Activated CD4-positive, alpha-beta T cell treated with anti-CD3 and anti-CD28 coated beads, Interleukin-2, amount 10 ng/mL, durations not matched to agents 7 days and 5 days (primary cell): ENCODE data around the gene PHLDB2. TPM values are rescaled to one million over a fixed set of nuclear protein-coding genes. Genes with fewer than 3 reads are reported as not detected.

Experiments
- CTCF ChIA-PET: fragments of 350-600 bp; sonication (Branson Sonifier 250); formaldehyde crosslinking; loops from one replicate; lab custom pipeline; 2021; ENCODE audit warnings: antibody characterized with exemption; lab: Charles Lee
- POLR2A ChIA-PET: fragments of 350-600 bp; sonication (Branson Sonifier 250); formaldehyde crosslinking; loops from one replicate; lab custom pipeline; 2021; ENCODE audit warnings: antibody characterized with exemption; lab: Charles Lee
- DNase-seq: peaks from one replicate; pipeline ENCODE4 v3.0.0-alpha.2; 2020
- H3K27ac Mint-ChIP-seq: one replicate; pipeline ENCODE4 v1.8.0; 2021; ENCODE audit warnings: mild to moderate bottlenecking, moderate library complexity, mixed read lengths
- H3K27me3 Mint-ChIP-seq: one replicate; pipeline ENCODE4 v1.8.0; 2021; ENCODE audit warnings: mixed read lengths
- H3K36me3 Mint-ChIP-seq: one replicate; pipeline ENCODE4 v1.8.0; 2021; ENCODE audit warnings: low read depth, mixed read lengths
- H3K4me1 Mint-ChIP-seq: one replicate; pipeline ENCODE4 v1.8.0; 2021; ENCODE audit warnings: mixed read lengths
- H3K4me3 Mint-ChIP-seq: one replicate; pipeline ENCODE4 v1.8.0; 2021; ENCODE audit warnings: mild to moderate bottlenecking, moderate library complexity, mixed read lengths
- H3K9me3 Mint-ChIP-seq: one replicate; pipeline ENCODE4 v1.8.0; 2021; ENCODE audit warnings: mixed read lengths
- total RNA-seq, 2 experiments: library from RNA; stranded (reverse); gene quantifications; one replicate each; pipeline ENCODE4 v1.2.3, GENCODE V29; 2021

The PHLDB2 gene
- total RNA-seq, 2 experiments from 2014 or later = 1.9 to 2.7 TPM

DNA sequence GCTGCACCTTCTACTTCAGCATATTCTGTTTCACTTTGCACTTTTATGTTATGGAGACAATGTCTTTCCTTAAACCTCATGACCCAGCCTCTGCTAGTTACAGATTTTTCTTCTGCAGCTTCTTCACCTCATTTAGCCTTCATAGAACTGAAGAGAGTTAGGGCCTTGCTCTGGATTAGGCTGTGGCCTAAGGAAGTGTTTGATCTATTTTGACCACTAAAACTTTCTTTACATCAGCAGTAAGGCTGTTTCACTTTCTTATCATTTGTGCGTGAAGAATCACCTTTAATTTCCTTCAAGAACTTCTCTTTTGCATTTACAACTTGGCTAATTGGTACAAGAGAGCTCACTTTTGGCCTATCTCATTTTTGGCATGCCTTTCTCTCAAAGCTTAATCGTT, 40.9 kb downstream of the PHLDB2 start:
- no peak overlapping the region for H3K4me3 Mint-ChIP-seq
- peaks cover 2% of the 10 kb centered on the region for H3K9me3 Mint-ChIP-seq
- H3K36me3 Mint-ChIP-seq = no peaks in the 10 kb centered on the region
- H3K27ac Mint-ChIP-seq = no peak overlapping the region
- H3K27me3 Mint-ChIP-seq = no peaks in the 10 kb centered on the region
- no peak for DNase-seq
- ChIA-PET CTCF (interaction anchor here (1.9 kb wide), 1 partner anchor 17 kb away, joined by 4 read pairs; no protein-coding TSS in a partner anchor), POLR2A (no interaction called here)
- H3K4me1 Mint-ChIP-seq = peaks cover 9% of the 10 kb centered on the region

- Mint-ChIP-seq H3K9me3 (peaks cover 2% of the 10 kb centered on the region), H3K4me1 (peaks cover 9% of the 10 kb centered on the region), H3K4me3 (no peak overlapping the region), H3K27me3 (no peaks in the 10 kb centered on the region), H3K36me3 (no peaks in the 10 kb centered on the region), H3K27ac (no peak overlapping the region)
- ChIA-PET CTCF (no interaction called here), POLR2A (no interaction called here)
- no peak for DNase-seq
Observed at GRCh38 chr3:111901637-111902036, 42.6 kb downstream of the PHLDB2 start.

DNA sequence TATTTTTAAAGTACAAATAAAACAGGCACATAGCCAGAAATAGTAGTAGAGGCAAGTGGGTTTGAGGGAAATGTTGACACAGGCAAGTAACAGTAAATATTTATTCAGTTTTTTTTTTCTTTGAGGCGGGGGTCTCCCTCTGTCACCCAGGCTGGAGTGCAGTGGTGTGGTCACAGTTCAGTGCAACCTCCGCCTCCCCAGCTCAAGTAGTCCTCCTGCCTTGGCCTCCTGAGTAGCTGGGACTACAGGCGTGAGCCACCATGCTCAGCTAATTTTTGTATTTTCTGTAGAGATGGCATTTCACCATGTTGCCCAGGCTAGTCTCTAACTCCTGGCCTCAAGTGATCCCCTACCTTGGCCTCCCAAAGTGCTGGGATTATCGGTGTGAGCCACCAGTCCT, 43.5 kb downstream of the PHLDB2 start:
- no peak for DNase-seq
- ChIA-PET POLR2A (interaction anchor here (0.6 kb wide), 1 partner anchor 191 kb away, joined by 5 read pairs; no protein-coding TSS in a partner anchor), CTCF (interaction anchor here (0.7 to 0.8 kb wide), 2 partner anchors 12 to 60 kb away, joined by 3 to 4 read pairs; no protein-coding TSS in a partner anchor)
- H3K27me3 Mint-ChIP-seq = no peaks in the 10 kb centered on the region
- peaks cover 9% of the 10 kb centered on the region for H3K4me1 Mint-ChIP-seq
- no peak overlapping the region for H3K27ac Mint-ChIP-seq
- H3K36me3 Mint-ChIP-seq = no peaks in the 10 kb centered on the region
- H3K4me3 Mint-ChIP-seq = no peak overlapping the region
- peaks cover 2% of the 10 kb centered on the region for H3K9me3 Mint-ChIP-seq

DNA sequence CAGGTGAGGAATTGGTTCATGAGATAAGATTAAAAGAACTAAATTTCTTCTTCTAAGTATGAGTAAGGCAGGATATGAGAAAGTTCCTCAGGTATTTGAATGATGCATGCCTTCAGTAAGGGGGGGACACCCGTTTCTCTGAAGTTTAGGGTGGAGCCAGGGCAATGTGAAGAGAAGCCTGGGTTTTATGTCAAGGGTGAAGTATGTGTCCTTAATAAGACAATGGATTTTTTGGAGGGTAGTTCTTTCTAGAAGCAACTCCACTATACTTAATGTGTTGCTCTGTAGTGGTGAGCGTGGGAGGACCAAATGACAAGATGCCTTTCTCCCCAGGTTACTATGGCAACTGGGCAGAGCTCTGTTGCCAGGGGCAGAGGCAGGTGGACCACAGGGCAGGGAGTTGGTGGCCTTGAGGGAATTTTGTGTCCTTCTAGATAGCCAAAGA, 44.0 kb downstream of the PHLDB2 start:
- Mint-ChIP-seq H3K4me3 (no peak overlapping the region), H3K4me1 (peaks cover 9% of the 10 kb centered on the region), H3K27ac (no peak overlapping the region), H3K9me3 (peaks cover 2% of the 10 kb centered on the region), H3K36me3 (no peaks in the 10 kb centered on the region), H3K27me3 (no peaks in the 10 kb centered on the region)
- POLR2A ChIA-PET = interaction anchor here (0.6 kb wide), 1 partner anchor 191 kb away, joined by 5 read pairs; no protein-coding TSS in a partner anchor
- CTCF ChIA-PET = interaction anchor here (0.7 to 0.8 kb wide), 2 partner anchors 12 to 59 kb away, joined by 3 to 4 read pairs; no protein-coding TSS in a partner anchor
- no peak for DNase-seq

DNA sequence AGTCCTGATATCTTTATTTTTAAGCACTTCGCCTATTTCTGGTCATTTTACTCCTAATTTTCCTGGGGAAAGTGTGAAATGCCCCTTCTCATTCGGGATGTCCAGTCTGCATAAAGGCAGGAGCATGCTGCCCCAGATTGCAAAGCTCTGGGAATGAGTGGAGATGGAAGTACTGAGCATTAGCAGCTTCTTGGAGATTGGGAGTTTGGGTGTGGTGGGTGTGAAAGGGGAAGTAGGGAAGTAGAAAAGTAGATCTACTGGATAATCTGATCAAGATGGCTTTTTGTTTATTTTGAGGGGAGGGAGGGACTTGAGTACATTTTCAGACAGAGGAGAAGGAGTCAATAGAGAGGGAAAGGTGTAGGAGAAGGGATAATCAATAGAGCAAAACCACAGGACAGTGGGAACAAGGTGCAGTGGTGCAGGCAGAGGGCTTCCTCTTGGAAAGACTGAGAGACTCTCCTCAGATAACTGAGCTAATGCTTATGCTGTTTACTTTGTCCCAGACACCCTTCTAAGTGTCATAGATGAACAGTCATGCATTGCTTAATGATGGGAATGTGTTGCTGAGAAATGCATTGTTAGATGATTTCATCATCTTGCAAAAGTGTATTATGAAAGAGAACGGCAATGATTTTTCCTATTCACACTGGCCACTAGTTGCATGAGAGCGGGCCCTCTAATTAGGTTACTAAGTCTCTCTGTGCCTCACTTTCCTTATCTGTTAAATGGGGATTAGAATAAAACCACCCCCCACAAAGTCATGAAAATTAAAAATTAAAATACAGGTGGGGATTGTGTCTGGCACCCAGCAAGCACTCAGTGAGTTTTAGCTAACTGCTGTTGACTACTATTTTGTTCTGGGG, 45.5 kb downstream of the PHLDB2 start:
- Mint-ChIP-seq H3K4me1 (peaks cover 9% of the 10 kb centered on the region), H3K36me3 (no peaks in the 10 kb centered on the region), H3K27me3 (no peaks in the 10 kb centered on the region), H3K27ac (no peak overlapping the region), H3K9me3 (peaks cover 2% of the 10 kb centered on the region), H3K4me3 (no peak overlapping the region)
- CTCF ChIA-PET = interaction anchor here (0.9 kb wide), 1 partner anchor 107 kb away, joined by 3 read pairs; no protein-coding TSS in a partner anchor
- no peak for DNase-seq
- POLR2A ChIA-PET = no interaction called here

GRCh38 chr3:111906656-111907055, 47.6 kb downstream of the PHLDB2 start:
- no peak for DNase-seq
- CTCF ChIA-PET = interaction anchor here (0.9 kb wide), 1 partner anchor 79 kb away, joined by 3 read pairs; no protein-coding TSS in a partner anchor
- POLR2A ChIA-PET = no interaction called here
- H3K27ac Mint-ChIP-seq = no peak overlapping the region
- no peaks in the 10 kb centered on the region for H3K9me3 Mint-ChIP-seq
- H3K36me3 Mint-ChIP-seq = no peaks in the 10 kb centered on the region
- H3K4me1 Mint-ChIP-seq = peaks cover 3% of the 10 kb centered on the region
- no peak overlapping the region for H3K4me3 Mint-ChIP-seq
- peaks cover 3% of the 10 kb centered on the region for H3K27me3 Mint-ChIP-seq

- H3K27ac Mint-ChIP-seq = no peak overlapping the region
- ChIA-PET CTCF (interaction anchor here (0.9 kb wide), 1 partner anchor 79 kb away, joined by 3 read pairs; no protein-coding TSS in a partner anchor), POLR2A (no interaction called here)
- H3K36me3 Mint-ChIP-seq = no peaks in the 10 kb centered on the region
- DNase-seq = no peak
- no peaks in the 10 kb centered on the region for H3K9me3 Mint-ChIP-seq
- no peak overlapping the region for H3K4me3 Mint-ChIP-seq
- H3K27me3 Mint-ChIP-seq = peaks cover 3% of the 10 kb centered on the region
- peaks cover 3% of the 10 kb centered on the region for H3K4me1 Mint-ChIP-seq
Observed at GRCh38 chr3:111907151-111907550, 48.1 kb downstream of the PHLDB2 start.

DNA sequence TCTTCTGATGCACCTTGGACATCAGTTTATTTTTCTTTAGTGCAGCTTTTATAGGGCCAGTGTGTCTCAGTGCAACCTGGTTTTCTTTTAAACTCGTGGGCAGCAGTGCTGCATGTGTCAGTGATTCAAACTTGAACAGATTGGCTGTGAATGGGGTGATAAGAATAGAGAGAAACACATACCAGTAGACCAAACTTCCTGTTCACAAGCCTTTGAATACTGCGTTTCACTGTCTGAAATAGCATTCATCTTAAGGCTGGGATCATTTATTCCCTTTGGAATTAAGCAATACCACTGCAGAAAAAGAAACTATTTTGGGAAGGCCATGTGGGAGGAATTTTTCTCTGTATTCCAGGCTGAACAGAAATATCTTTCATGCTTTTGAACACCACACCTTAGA, 51.7 kb downstream of the PHLDB2 start:
- CTCF ChIA-PET = no interaction called here
- Mint-ChIP-seq H3K27me3 (peaks cover 5% of the 10 kb centered on the region), H3K36me3 (no peaks in the 10 kb centered on the region), H3K9me3 (no peaks in the 10 kb centered on the region), H3K4me3 (no peak overlapping the region), H3K27ac (no peak overlapping the region), H3K4me1 (no peaks in the 10 kb centered on the region)
- POLR2A ChIA-PET = no interaction called here
- no peak for DNase-seq

GRCh38 chr3:111911446-111911845, 52.4 kb downstream of the PHLDB2 start:
- Mint-ChIP-seq H3K27me3 (peaks cover 5% of the 10 kb centered on the region), H3K27ac (no peak overlapping the region), H3K4me1 (no peaks in the 10 kb centered on the region), H3K9me3 (no peaks in the 10 kb centered on the region), H3K4me3 (no peak overlapping the region), H3K36me3 (no peaks in the 10 kb centered on the region)
- POLR2A ChIA-PET = no interaction called here
- CTCF ChIA-PET = no interaction called here
- no peak for DNase-seq

- no peaks in the 10 kb centered on the region for H3K36me3 Mint-ChIP-seq
- no peak for DNase-seq
- H3K4me3 Mint-ChIP-seq = no peak overlapping the region
- POLR2A ChIA-PET = no interaction called here
- CTCF ChIA-PET = interaction anchor here (1.0 to 1.8 kb wide), 2 partner anchors 14 to 54 kb away, joined by 3 to 5 read pairs; partner anchors contain the start of gene PHLDB2
- H3K27me3 Mint-ChIP-seq = peaks cover 5% of the 10 kb centered on the region
- H3K27ac Mint-ChIP-seq = no peak overlapping the region
- H3K9me3 Mint-ChIP-seq = no peaks in the 10 kb centered on the region
- no peaks in the 10 kb centered on the region for H3K4me1 Mint-ChIP-seq
Observed at GRCh38 chr3:111913163-111913763, 54.2 kb downstream of the PHLDB2 start.

DNA sequence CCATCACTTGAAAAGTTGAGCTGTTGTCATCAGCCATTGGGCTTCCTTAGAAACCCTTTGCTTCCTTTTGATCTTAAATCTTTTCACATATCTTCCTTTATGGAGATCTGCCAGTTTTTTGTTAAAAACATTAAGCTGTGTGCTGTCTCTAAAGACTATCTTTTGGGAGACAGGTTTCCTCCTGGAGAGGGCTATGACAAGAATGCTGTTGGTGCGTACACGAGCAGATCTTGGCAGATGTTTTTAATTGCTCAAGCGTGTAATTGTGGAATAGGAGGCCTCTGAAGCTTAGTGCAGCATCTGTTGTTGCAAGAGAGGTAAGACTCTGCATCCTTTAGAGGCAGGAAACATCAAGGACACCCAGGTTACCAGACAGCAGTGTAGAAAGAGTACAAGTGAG, 56.8 kb downstream of the PHLDB2 start:
- ChIA-PET CTCF (no interaction called here), POLR2A (no interaction called here)
- no peaks in the 10 kb centered on the region for H3K9me3 Mint-ChIP-seq
- no peak overlapping the region for H3K4me3 Mint-ChIP-seq
- H3K4me1 Mint-ChIP-seq = no peaks in the 10 kb centered on the region
- DNase-seq = no peak
- peaks cover 5% of the 10 kb centered on the region for H3K27me3 Mint-ChIP-seq
- no peak overlapping the region for H3K27ac Mint-ChIP-seq
- no peaks in the 10 kb centered on the region for H3K36me3 Mint-ChIP-seq

GRCh38 chr3:111917300-111917699, 58.2 kb downstream of the PHLDB2 start:
- peaks cover 2% of the 10 kb centered on the region for H3K27me3 Mint-ChIP-seq
- H3K4me3 Mint-ChIP-seq = no peak overlapping the region
- no peaks in the 10 kb centered on the region for H3K36me3 Mint-ChIP-seq
- no peaks in the 10 kb centered on the region for H3K4me1 Mint-ChIP-seq
- no peak for DNase-seq
- H3K9me3 Mint-ChIP-seq = no peaks in the 10 kb centered on the region
- ChIA-PET POLR2A (no interaction called here), CTCF (interaction anchor here (0.6 kb wide), 1 partner anchor 1111 kb away, joined by 3 read pairs; no protein-coding TSS in a partner anchor)
- no peak overlapping the region for H3K27ac Mint-ChIP-seq
